Endothelial cell of umbilical vein (primary cell): ENCODE measurements around the gene GGACT.

Experiments
- EZH2 ChIP-seq: IDR thresholded peaks from 2 replicates; pipeline ENCODE4 v1.6.1; 2012; ENCODE audit warnings: borderline replicate concordance, low read depth, mild to moderate bottlenecking, moderate library complexity, low read length, inconsistent platforms; ENCODE audit not compliant: severe bottlenecking
- FOS ChIP-seq: IDR thresholded peaks from 2 replicates; pipeline ENCODE4 v1.6.1; 2011; ENCODE audit warnings: mild to moderate bottlenecking, low read length, moderate library complexity, borderline replicate concordance; ENCODE audit not compliant: insufficient read depth
- JUN ChIP-seq: IDR thresholded peaks from 2 replicates; pipeline ENCODE4 v1.6.1; 2011; ENCODE audit warnings: borderline replicate concordance, low read depth; ENCODE audit not compliant: insufficient read length, insufficient read depth
- MYC ChIP-seq: IDR thresholded peaks from one replicate; pipeline ENCODE4 v1.6.1; 2011; ENCODE audit warnings: mild to moderate bottlenecking, low read depth, low read length
- POLR2A ChIP-seq: IDR thresholded peaks from 2 replicates; pipeline ENCODE4 v1.6.1; 2012; ENCODE audit warnings: low read depth, mild to moderate bottlenecking, control low read depth, low read length
- POLR2AphosphoS5 ChIP-seq: IDR thresholded peaks from 2 replicates; pipeline ENCODE4 v1.6.1; 2012; ENCODE audit warnings: low read depth, mild to moderate bottlenecking, control low read depth, low read length, moderate library complexity; ENCODE audit not compliant: insufficient read depth
- TF ChIP-seq, protein P1 (sequence below), 2 donors: IDR thresholded peaks; 1 replicate in 1 of 2; 2 replicates in 1 of 2; pipeline ENCODE4 v1.5.1; 2011; ENCODE audit warnings: low read length in 2 of 2, mild to moderate bottlenecking in 2 of 2, moderate library complexity in 2 of 2, control low read depth in 1 of 2, inconsistent platforms in 1 of 2, low read depth in 1 of 2; ENCODE audit not compliant: insufficient read depth in 1 of 2; ENCODE audit errors: extremely low read depth in 1 of 2
- TF ChIP-seq, protein P2 (sequence below): IDR thresholded peaks from 2 replicates; pipeline ENCODE4 v1.6.1; 2011; ENCODE audit not compliant: insufficient read depth, insufficient read length

DNA sequence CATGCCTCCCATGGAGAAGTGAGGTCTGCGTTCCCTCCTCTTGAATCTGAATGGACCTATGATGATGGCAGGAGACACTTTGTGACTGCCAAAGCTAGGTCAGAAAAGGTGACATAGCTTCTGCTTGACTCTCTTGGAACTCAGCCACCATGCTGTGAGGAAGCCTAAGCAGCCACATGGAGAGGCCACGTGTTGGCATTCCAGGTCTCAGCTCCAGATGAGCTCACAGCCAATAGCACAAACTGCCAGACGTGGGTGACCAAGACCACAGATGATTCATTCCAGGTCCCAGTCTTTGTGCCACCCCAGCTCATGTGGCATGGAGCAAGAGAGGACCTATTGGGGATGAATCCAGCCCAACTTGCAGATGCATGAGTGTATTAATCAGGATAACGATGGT lies 8.7 kb upstream of the GGACT start:
- TF ChIP-seq, protein P1, sequence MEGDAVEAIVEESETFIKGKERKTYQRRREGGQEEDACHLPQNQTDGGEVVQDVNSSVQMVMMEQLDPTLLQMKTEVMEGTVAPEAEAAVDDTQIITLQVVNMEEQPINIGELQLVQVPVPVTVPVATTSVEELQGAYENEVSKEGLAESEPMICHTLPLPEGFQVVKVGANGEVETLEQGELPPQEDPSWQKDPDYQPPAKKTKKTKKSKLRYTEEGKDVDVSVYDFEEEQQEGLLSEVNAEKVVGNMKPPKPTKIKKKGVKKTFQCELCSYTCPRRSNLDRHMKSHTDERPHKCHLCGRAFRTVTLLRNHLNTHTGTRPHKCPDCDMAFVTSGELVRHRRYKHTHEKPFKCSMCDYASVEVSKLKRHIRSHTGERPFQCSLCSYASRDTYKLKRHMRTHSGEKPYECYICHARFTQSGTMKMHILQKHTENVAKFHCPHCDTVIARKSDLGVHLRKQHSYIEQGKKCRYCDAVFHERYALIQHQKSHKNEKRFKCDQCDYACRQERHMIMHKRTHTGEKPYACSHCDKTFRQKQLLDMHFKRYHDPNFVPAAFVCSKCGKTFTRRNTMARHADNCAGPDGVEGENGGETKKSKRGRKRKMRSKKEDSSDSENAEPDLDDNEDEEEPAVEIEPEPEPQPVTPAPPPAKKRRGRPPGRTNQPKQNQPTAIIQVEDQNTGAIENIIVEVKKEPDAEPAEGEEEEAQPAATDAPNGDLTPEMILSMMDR (IDR thresholded peaks at IDR 0.05; ENCODE audit: extremely low read depth in 1 of 2, insufficient read depth in 1 of 2, low read depth in 1 of 2, low read length in 2 of 2), result no peak
- TF ChIP-seq POLR2A (no peak), POLR2AphosphoS5 (no peak), EZH2 (no peak), MYC (no peak), FOS (no peak), JUN (no peak)
- TF ChIP-seq, protein P2, sequence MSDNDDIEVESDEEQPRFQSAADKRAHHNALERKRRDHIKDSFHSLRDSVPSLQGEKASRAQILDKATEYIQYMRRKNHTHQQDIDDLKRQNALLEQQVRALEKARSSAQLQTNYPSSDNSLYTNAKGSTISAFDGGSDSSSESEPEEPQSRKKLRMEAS, result no peak
